ENCODE results near the gene FHOD3.

Gene FHOD3

DNA sequence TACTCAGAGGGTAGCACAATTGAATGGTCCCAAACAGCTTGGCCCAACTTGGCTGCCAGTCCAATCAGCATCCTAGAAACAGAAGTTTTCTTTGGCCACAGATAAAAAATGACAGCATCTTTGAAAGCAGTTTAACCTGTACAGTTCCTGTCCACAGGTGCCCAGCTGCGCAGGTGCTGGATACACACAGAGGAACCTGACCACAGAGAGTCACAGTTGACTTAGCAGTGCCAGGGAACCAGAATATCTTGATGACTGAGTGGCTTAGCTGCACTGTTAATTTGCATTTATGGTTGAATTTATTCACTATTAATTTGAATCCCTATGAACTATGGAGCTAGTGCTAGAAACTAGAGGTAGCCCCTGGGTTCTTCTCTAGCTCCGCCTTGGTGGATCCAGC is 437.6 kb downstream of the FHOD3 start:
- no peak for DNase-seq
- TF ChIP-seq POLR2A (IDR thresholded peaks at IDR 0.05; ENCODE audit: low read length), result no peak
- no peak for TF ChIP-seq GATA1 (IDR thresholded peaks at IDR 0.05; ENCODE audit: low read depth, low read length)

DNA sequence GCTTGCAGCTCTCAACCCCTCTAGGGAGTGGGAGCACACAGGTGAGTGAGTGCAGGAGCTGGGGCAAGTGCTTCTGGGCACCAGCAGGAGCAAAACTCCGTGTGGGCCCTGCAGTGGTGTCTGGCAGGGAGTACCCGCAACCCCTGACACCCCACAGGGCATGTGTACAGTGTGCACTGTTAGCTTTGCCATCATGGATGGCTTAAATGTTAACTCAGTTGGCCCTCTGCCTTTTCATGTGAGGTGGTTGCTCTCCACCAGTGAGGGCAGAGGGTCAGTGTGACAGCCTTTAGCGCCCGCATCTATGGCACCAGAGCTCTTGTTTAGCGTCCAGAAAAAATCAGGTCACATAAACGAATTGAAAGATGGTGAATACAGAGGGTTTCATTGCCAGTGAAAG is 438.6 kb downstream of the FHOD3 start:
- no peak for TF ChIP-seq POLR2A (IDR thresholded peaks at IDR 0.05; ENCODE audit: low read length)
- no peak for TF ChIP-seq GATA1 (IDR thresholded peaks at IDR 0.05; ENCODE audit: low read depth, low read length)
- no peak for DNase-seq

DNA sequence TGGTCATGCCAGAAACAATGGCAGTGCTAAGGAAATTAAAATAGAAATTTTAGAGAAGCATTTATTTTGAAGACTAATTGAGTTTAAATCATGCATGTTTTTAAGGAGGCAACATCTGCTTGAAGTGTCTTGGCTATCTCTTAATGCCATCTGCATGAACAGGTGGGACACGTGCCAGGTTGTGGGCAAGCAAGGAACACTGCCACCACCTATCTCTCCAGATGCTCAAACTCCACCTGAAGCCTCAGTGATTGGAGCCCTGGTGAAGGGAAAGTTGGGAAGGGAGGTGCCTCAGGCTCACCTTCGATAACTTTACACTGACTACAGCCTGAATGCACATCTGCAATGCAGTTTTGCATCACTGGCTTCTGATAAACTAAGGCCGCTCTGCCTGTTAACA is 439.8 kb downstream of the FHOD3 start:
- DNase-seq, result peak in 1 of 2 experiments; percentile 10

DNA sequence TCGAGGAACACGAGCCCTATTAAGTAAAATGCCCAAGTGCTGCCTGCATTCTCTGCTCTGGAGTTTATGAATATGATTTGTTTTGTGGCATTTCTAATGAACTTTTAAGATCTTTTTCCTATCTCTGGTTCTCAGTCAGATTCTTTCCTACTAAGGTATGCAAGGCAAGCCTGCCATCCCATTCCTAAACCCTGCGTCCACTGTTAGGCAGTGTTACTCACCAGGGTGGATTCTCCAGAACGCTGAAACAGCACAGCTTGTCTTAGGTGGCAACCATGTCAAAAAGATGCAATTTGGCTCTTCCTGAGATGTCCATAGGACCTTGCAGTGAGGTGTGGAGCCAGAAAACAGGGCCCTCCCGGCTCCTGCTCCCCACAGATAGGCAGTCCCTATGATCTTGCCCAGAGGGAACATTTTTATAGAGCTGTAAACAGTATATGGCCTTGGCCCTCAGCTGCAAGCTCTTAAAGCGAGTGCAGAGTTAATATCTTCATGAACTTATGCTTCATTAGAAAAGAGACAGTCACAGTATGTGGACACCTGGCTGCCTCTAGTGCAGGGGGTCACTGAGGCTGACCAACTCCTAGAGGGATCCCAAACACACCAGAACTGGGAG is 446.9 kb downstream of the FHOD3 start:
- no peak for DNase-seq
- TF ChIP-seq GATA1 (IDR thresholded peaks at IDR 0.05; ENCODE audit: low read depth, low read length) (no peak), POLR2A (IDR thresholded peaks at IDR 0.05; ENCODE audit: low read length) (no peak)

More for the DNA sequence above, 439.8 kb downstream of the FHOD3 start:
- no peak for TF ChIP-seq GATA1 (IDR thresholded peaks at IDR 0.05; ENCODE audit: low read depth, low read length)
- TF ChIP-seq POLR2A (IDR thresholded peaks at IDR 0.05; ENCODE audit: low read length), result no peak

DNA sequence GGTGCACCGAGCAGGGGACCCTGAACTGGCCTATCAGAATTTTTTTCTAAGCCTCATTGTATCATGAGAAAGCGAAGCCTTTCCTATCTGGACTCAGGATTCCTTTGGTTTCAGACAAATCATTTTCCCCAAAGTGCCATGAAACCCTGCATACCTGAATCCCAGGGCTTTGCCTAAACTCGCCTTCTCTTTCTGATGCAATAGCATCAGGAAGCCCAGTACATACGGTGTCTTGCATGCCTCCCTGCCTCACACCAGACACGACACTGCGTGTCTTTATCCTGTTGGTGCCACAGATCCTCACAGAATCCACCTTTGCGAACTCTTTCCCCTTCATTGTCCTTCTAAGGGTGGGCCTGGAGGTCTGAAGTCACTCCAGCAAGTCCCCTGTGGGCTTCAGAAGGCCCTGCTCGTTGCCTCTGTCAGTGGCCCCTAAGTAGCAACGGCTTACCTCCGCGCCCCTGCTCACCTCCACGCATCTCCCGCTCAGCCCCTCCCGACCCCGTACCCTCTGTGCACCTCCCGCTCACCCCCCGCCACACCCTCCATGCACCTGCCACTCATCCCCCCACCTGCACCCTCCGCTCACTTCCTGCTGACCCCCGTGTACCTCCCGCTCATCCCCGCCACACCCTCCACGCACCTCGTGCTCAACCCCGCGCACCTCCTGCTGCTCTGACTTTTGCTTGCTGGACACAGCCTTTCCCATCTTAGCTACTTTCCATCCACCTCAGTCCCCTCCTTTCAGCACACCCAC is 447.9 kb downstream of the FHOD3 start:
- no peak for DNase-seq
- TF ChIP-seq POLR2A (IDR thresholded peaks at IDR 0.05; ENCODE audit: low read length), result no peak
- no peak for TF ChIP-seq GATA1 (IDR thresholded peaks at IDR 0.05; ENCODE audit: low read depth, low read length)

DNA sequence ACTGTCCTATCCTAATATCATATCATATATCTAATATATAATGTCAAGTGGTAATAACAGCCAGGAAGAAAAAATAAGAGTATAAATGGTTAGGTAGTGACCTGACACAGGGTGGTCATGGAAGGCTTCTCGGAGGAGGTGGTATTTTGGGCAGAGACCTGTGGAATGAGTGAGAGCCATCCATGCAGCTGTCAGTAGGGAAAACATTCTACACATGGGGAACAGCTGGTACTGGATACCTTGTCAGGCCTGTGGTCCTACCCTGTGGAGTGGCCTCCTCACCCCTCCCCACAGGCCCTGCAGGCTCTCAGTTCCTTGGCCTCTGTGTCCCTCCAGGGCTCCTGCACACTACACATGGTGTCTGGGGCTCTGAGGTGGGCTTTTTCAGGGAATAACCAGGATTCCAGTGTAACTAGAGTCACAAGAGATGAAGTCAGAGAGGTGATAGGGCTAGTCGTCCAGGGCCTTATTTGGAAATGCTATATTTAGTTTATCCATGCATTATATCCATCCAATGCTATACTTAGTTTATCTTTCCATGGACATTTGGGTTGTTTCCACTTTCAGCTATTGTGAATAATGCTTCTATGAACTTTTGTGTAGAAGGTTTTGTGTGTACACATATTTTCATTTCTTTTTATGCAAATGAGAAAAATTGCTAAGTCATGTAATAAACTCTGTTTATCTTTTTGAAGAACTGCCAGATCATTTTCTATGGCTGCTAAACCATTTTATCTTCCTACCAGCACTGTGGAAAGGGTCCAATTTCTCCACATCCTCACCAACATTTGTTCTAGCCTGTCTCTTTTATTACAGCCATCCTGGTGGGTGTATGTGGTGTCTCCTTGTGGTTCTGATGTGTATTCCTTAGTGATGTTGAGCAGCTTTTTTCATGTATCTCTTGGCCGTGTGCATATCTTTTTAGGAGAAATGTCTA is 455.7 kb downstream of the FHOD3 start:
- TF ChIP-seq POLR2A (IDR thresholded peaks at IDR 0.05; ENCODE audit: low read length), result no peak
- DNase-seq, result peak; percentile 84 to 93

DNA sequence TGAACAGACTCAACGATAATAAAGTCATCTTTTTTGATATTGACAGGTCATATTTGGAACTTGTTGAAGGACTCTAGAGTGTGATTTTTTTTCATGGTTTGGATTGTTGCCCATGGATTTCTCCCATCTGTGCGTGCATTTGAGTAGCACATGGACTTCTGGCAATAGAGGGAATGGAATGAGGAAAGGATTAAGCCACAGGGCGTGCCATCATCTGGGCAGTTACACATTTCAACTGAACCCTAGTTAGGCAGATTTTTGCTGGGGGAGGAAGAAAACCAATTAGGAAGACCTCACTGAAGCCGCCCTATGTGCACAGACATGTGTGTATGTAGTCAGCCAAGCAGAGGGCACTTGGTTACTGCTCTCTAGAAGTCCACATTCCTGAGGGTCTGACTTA is 458.7 kb downstream of the FHOD3 start:
- no peak for DNase-seq
- TF ChIP-seq GATA1 (IDR thresholded peaks at IDR 0.05; ENCODE audit: low read depth, low read length), result no peak
- no peak for TF ChIP-seq POLR2A (IDR thresholded peaks at IDR 0.05; ENCODE audit: low read length)

DNA sequence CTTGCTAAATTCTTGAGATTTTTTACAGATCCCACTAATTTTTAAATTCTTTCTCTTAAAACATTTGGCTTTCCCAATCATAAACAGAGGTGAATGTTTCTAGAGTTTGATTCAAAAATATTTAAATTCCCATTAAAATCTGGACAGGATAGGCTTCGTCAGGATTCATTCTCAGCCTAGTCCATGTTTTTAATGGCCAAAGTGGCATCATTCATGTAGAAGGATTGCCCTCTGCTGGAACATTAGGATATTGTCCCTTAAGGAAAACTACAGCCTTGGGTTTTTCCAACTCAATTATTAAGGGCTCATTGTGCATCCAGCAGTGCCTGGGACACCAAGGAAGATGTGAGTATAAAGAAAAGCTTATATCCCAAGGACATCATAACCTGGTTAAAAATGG is 459.6 kb downstream of the FHOD3 start:
- peak; percentile 56 to 70 for DNase-seq
- TF ChIP-seq POLR2A (IDR thresholded peaks at IDR 0.05; ENCODE audit: low read length) (no peak), GATA1 (IDR thresholded peaks at IDR 0.05; ENCODE audit: low read depth, low read length) (no peak)

DNA sequence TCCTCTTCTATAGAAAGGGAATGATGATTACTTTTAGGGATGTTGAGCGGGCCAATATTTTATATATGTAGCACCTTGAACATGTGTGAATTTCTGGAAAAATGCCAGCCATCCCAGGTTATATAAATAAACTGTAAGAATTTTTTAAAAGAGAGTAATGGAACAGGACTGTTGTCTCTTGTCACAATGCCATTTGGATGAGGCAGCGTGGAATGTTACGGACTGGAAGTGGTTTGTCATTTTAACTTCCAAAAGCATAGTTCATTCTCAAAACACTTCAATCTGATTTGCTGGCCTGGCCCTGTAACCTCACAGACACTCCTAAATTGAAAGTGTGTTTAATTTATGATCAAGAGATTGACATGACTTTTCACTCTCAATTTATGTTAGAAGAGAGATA is 460.5 kb downstream of the FHOD3 start:
- no peak for TF ChIP-seq GATA1 (IDR thresholded peaks at IDR 0.05; ENCODE audit: low read depth, low read length)
- no peak for TF ChIP-seq POLR2A (IDR thresholded peaks at IDR 0.05; ENCODE audit: low read length)
- DNase-seq, result no peak

DNA sequence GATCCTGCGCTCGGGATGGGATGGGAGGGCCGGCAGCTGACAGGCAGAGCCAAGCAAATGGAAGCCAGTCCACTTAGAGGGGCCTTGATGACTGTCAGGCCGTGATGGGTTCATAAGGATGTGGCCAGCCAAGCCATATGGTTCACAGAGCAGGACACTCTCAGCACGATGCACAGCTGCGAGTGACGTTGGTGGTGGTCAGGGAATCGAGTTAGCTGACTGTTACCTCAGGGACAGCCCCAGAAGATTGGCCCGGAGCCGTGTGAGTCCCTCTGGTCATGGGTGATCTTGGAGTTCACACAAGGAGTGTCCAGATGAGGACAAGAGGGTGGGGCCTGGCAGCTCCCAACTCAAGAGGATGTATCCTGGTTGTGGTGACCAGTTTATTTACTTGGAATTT is 461.1 kb downstream of the FHOD3 start:
- no peak for DNase-seq
- TF ChIP-seq POLR2A (IDR thresholded peaks at IDR 0.05; ENCODE audit: low read length) (no peak), GATA1 (IDR thresholded peaks at IDR 0.05; ENCODE audit: low read depth, low read length) (no peak)

DNA sequence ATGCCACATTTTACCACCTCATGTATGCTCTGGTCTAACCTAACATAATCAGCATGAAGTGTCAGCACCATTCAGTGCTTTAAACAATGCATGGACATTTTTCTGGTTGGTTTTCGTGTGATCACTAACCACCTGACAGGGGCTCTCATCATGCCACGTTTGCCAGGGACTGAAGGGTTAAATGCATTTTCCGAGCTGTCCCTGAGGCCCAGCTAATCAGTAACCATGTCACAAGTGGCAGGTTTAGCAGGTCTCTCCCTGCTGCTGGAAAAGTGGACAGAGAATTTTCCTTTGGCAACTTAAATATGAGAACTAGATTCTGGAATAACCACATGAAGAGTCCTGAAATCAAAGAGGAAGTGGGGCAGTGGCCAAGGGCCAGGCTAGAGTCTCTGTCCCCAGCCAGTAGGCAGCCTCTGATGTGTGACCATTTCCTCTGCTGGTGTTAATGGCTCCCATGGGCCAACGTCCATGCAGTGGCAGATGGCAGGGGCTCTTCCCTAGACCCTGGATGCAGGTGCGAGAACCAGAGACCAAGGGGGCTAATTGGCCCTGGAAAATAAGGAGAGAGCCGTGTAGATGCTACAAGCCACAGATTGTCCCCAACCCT is 461.8 kb downstream of the FHOD3 start:
- DNase-seq, result no peak
- TF ChIP-seq POLR2A (IDR thresholded peaks at IDR 0.05; ENCODE audit: low read length), result no peak
- no peak for TF ChIP-seq GATA1 (IDR thresholded peaks at IDR 0.05; ENCODE audit: low read depth, low read length)

DNA sequence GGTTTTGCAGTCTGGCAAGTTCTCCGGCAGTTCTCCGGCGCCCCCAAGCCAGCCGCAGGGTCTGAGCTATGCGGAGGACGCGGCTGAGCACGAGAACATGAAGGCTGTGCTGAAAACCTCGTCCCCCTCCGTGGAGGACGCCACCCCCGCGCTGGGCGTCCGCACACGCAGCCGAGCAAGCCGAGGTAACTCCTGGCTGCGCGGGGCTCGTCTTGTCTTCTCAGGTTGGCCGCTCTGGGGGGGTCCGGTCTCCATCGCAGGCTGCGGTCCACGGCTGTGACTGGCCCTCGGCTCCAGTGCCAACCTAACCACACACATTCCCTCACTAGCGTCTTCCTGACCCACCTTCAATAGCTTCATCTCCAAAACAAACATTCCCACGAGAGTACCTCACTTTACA is 463.1 kb downstream of the FHOD3 start:
- no peak for DNase-seq

DNA sequence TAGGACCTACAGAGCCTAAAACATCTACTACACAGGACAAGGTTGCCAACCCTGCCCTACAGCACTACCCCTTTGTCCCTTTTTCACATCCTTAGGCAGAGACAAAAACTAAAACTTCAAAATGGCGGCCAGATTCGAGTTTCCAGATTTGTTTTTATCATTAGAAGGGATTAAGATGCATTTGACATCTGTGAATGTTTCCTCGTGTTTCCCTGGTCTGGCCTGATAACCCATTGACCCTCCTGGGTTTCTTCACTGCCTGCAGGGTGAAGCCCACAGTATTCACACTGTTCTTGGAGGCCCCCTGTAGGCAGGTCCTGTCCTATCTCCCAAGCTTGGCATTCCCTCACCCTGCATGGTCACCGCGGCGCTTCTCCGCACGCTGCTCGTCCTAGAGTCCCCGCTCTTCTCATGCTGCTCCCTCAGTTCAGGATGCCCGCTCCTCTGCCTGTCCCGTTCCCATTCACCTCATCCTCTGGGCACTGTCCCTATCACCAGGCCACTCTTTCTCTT is 463.7 kb downstream of the FHOD3 start:
- peak in 1 of 2 experiments; percentile 15 for DNase-seq
- TF ChIP-seq POLR2A (IDR thresholded peaks at IDR 0.05; ENCODE audit: low read length) (no peak), GATA1 (IDR thresholded peaks at IDR 0.05; ENCODE audit: low read depth, low read length) (no peak)

More for the DNA sequence above, 463.1 kb downstream of the FHOD3 start:
- no peak for TF ChIP-seq GATA1 (IDR thresholded peaks at IDR 0.05; ENCODE audit: low read depth, low read length)
- TF ChIP-seq POLR2A (IDR thresholded peaks at IDR 0.05; ENCODE audit: low read length), result no peak
